ENCODE data around the gene TESK2. TPM values are rescaled to one million over a fixed set of nuclear protein-coding genes. Genes with fewer than 3 reads are reported as not detected.

The TESK2 gene
- total RNA-seq, 4 donors from 2014 or later, result 1.4 to 4.3 (median 3.7) TPM

DNA sequence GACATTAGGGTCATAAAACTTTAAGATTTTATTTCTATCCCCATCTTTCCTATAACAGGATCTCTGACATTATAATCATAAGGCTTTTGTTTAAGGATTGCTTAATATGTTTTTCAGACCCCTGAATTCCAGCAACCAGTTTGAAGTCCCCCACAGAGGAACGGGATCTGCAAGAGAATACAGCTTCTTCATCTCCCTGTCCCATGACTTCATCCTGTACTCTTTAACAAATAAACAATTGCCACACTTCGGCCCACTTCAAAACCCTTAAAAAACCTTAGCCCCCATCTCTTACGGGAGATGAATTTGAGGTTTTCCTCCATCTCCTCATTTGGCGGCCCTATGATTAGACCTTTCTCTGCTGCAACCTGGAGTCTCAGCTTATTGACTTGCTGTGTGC lies 35.8 kb downstream of the TESK2 start:
- ATAC-seq (ENCODE audit: low FRiP score), result no peak
- no peak for DNase-seq (ENCODE audit: low spot score)
- TF ChIP-seq CTCF (IDR thresholded peaks at IDR 0.05), result no peak

DNA sequence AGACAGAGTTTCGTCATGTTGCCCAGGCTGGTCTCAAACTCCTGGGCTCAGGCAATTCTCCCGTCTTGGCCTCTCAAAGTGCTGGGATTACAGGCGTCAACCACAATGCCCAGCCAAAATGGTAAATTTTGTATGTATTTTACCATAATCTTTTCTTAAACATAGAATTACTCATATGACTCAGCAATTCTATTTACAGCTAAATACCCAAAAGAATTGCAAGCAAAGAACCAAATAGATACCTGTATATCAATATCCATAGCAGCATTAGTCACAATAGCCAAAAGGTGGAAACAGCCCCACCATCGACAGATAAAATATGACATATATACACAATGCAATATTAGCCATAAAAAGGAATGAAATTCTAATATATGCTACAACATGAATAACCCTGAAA lies 36.5 kb downstream of the TESK2 start:
- no peak for DNase-seq (ENCODE audit: low spot score)
- ATAC-seq (ENCODE audit: low FRiP score), result no peak
- TF ChIP-seq CTCF (IDR thresholded peaks at IDR 0.05), result no peak

- no peak for ATAC-seq (ENCODE audit: low FRiP score)
- DNase-seq (ENCODE audit: low spot score), result no peak
- no peak for TF ChIP-seq CTCF (IDR thresholded peaks at IDR 0.05)
Observed at GRCh38 chr1:45452503-45452902, 38.5 kb downstream of the TESK2 start.

DNA sequence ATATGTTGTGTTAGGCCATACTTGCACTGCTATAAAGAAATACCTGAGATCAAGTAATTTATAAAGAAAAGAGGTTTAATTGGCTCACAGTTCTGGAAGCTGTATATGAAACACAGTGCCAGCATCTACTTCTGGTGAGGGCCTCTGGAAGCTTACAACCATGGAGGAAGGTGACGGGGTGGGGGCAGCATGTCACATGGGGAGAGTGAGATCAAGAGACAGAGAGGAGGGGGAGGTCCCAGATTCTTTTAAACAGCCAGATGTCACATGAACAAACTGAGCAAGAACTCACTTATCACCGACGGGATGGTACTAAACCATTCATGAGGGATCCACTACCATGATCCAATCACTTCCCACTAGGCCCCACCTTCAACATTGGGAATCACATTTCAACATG lies 42.6 kb downstream of the TESK2 start:
- DNase-seq (ENCODE audit: low spot score) (no peak), ATAC-seq (ENCODE audit: low FRiP score) (no peak)
- TF ChIP-seq CTCF (IDR thresholded peaks at IDR 0.05), result no peak

DNA sequence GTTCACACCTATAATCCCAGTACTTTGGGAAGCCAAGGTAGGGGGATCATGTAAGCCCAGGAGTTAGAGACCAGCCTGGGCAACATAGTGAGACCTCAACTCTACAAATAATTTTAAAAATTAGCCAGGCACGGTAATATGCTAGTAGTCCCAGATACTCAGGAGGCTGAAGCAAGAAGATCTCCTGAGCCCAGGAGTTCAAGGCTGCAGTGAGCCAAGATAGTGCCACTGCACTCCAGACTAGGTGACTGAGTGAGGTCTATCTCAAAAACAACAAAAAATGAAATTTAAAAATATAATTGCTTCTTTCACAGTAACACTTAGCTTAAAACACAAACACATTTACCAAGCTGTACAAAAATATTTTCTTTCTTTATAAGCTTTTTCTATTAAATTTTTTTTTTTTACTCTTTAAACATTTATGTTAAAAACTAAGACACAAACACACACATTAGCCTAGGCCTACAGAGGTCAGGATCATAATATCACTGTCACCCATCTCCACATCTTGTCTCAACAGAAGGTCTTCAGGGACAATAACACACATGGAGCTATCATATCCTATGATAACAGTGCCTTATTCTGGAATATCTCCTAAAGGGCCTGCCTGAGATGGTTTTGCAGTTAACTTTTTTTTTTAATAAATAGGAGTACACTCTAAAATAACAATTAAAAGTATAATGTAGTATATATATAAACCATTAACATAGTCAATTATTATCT lies 43.9 kb downstream of the TESK2 start:
- ATAC-seq (ENCODE audit: low FRiP score) (no peak), DNase-seq (ENCODE audit: low spot score) (no peak)

DNA sequence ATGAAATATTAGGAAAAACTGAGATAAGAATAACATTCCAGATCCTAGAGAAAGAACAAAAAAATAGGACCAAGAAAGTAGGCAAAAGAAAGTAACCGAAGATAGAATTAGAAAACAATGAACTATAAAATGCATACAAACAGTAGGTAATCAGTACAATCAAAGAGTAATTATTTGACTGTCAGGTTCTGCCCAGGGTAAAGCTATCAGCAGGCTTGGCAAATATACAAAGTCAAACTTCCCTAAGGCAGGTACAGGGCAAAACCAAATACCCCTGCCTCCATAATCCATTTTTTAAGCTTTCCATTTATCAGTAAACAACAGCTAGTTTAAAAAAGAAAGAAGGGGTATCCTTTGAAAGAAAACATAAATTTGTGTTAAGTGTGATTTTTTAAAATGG lies 44.4 kb downstream of the TESK2 start:
- ATAC-seq (ENCODE audit: low FRiP score) (no peak), DNase-seq (ENCODE audit: low spot score) (no peak)
- TF ChIP-seq CTCF (IDR thresholded peaks at IDR 0.05), result no peak

More for the DNA sequence above, 43.9 kb downstream of the TESK2 start:
- TF ChIP-seq CTCF (IDR thresholded peaks at IDR 0.05), result no peak

DNA sequence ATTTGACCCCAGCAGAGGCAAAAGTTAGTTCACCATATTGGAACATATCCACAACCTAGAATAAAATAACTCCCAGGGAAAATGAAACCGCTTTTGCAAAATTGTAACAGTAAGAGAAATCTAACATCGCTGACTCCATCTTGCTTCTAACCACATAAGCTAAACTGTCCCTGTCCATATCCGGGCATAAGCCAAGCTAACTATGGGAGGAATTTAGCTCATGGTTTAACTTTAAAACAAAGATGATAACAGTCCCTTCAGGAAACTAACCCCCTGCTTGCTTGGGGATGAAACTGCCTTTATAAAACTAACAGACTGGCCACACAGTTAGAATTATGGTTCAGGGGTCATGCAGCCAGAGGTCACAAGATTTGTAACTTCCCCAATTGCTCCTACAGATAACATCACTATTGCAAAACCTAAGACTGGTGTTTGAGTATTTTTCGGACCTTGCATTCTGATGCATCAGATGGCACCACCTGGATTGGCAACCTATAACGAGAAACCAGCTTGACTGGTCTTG lies 46.3 kb downstream of the TESK2 start:
- DNase-seq (ENCODE audit: low spot score) (no peak), ATAC-seq (ENCODE audit: low FRiP score) (no peak)
- TF ChIP-seq CTCF (IDR thresholded peaks at IDR 0.05), result no peak
